K562 (cell line): ENCODE measurements around the gene PLA2G2E. TPM values are rescaled to one million over a fixed set of nuclear protein-coding genes. Genes with fewer than 3 reads are reported as not detected.

Source experiments
- ATAC-seq: fragments of 200-7000 bp; cut with Tn5 transposase; 3 replicates; pipeline ENCODE4 v1.9.1; 2020; ENCODE audit warnings: moderate library complexity
- BruUV-seq: library from RNA; stranded (reverse); fragments of 400-500 nt; replicated peaks from 2 replicates; lab custom pipeline; 2021; lab: Mats Ljungman, UMichigan
- CTCF ChIA-PET: fragments of 300-600 bp; formaldehyde crosslinking; extraction: SDS; loops from one replicate; lab custom pipeline; 2021; ENCODE audit warnings: low intra/inter-chr PET ratio; lab: Yijun Ruan, JAX
- POLR2A ChIA-PET: fragments of 300-600, 350-650 bp; sonication (Branson Sonifier 250); formaldehyde crosslinking; extraction: SDS; loops from one replicate; lab custom pipeline; 2021; ENCODE audit warnings: antibody characterized with exemption, inconsistent platforms; lab: Yijun Ruan, JAX
- DNase-seq, 4 experiments: peaks; one replicate each; pipeline versions ENCODE4 v3.0.0 to v3.0.0-alpha.2; 2011 to 2018; ENCODE audit warnings: low spot score in 3 of 4, mixed read lengths in 3 of 4; ENCODE audit errors: extremely low read depth in 1 of 4
- FAIRE-seq: peaks from 2 replicates; lab custom pipeline; 2011; peaks lifted over from hg19 to GRCh38; lab: Jason Lieb, UNC
- H2AFZ ChIP-seq: 2 replicates; pipeline ENCODE4 v1.6.0; 2011; ENCODE audit warnings: low read depth, low read length, control low read depth, inconsistent platforms
- H3K27ac ChIP-seq: fragments of 200-600 bp; 3 replicates; pipeline ENCODE4 v1.8.0; 2011; ENCODE audit warnings: low read depth, mild to moderate bottlenecking, control low read depth, inconsistent platforms, low read length, moderate library complexity, mixed read lengths; ENCODE audit errors: extremely low read depth
- H3K27me3 ChIP-seq, 2 experiments: fragments of 300-600 bp in 1 of 2; 2 replicates in 1 of 2; 3 replicates in 1 of 2; pipeline versions ENCODE4 v1.6.0 to v1.8.0; 2011; ENCODE audit warnings: inconsistent platforms in 2 of 2, low read length in 2 of 2, mild to moderate bottlenecking in 1 of 2, mixed read lengths in 1 of 2, moderate library complexity in 1 of 2; ENCODE audit not compliant: control insufficient read depth in 2 of 2, insufficient read depth in 2 of 2
- H3K36me3 ChIP-seq: fragments of 300-600 bp; 3 replicates; pipeline ENCODE4 v1.8.0; 2011; ENCODE audit warnings: mild to moderate bottlenecking, low read length, inconsistent platforms; ENCODE audit not compliant: control insufficient read depth, insufficient read depth
- H3K4me1 ChIP-seq, 2 experiments: fragments of 200-600 bp in 1 of 2; replicated peaks in 1 of 2; 2 replicates in 1 of 2; 3 replicates in 1 of 2; pipeline versions ENCODE4 v1.5.1 to v1.8.0; 2011; ENCODE audit warnings: inconsistent platforms in 2 of 2, low read length in 2 of 2, mild to moderate bottlenecking in 1 of 2, mixed read lengths in 1 of 2, moderate library complexity in 1 of 2; ENCODE audit not compliant: control insufficient read depth in 2 of 2, insufficient read depth in 2 of 2
- H3K4me2 ChIP-seq: 2 replicates; pipeline ENCODE4 v1.6.1; 2011; ENCODE audit warnings: low read length, control low read depth, inconsistent platforms, mixed read lengths; ENCODE audit not compliant: insufficient read depth
- H3K4me3 ChIP-seq: fragments of 200-600 bp; sonication (generic), shearing (Covaris generic); 2 replicates; pipeline ENCODE4 v1.5.1; 2016; ENCODE audit warnings: control low read depth, inconsistent platforms
- H3K79me2 ChIP-seq: fragments of 200-600 bp; 3 replicates; pipeline ENCODE4 v1.8.0; 2011; ENCODE audit warnings: low read length, inconsistent platforms; ENCODE audit not compliant: control insufficient read depth, insufficient read depth
- H3K9ac ChIP-seq, 2 experiments: 2 replicates each; pipeline versions ENCODE4 v1.6.0 to v1.6.1; 2011; ENCODE audit warnings: low read depth in 2 of 2, low read length in 2 of 2, control low read depth in 1 of 2, inconsistent platforms in 1 of 2, mild to moderate bottlenecking in 1 of 2, mixed read lengths in 1 of 2; ENCODE audit not compliant: insufficient read depth in 1 of 2
- H3K9me1 ChIP-seq: one replicate; pipeline ENCODE4 v1.6.0; 2011; ENCODE audit warnings: inconsistent platforms, mild to moderate bottlenecking, low read length, moderate library complexity; ENCODE audit not compliant: control insufficient read depth, insufficient read depth
- H3K9me3 ChIP-seq: replicated peaks from 2 replicates; pipeline ENCODE4 v1.5.1; 2011; ENCODE audit warnings: low read depth, low read length, inconsistent platforms; ENCODE audit not compliant: control insufficient read depth, insufficient read depth
- H4K20me1 ChIP-seq: replicated peaks from 2 replicates; pipeline ENCODE4 v1.6.1; 2011; ENCODE audit warnings: low read length, inconsistent platforms, mixed read lengths; ENCODE audit not compliant: control insufficient read depth, insufficient read depth
- CBFB ChIP-seq: sonication (generic); formaldehyde crosslinking; IDR thresholded peaks from 2 replicates; pipeline ENCODE4 v1.4.0; 2020; ENCODE audit warnings: mild to moderate bottlenecking, missing genetic modification reagents
- ESRRB ChIP-seq: fragments of 250-450 bp; sonication (Bioruptor Pico); IDR thresholded peaks from 2 replicates; pipeline ENCODE4 v1.5.0; 2020; ENCODE audit warnings: mild to moderate bottlenecking, moderate library complexity, borderline replicate concordance
- HMG20A ChIP-seq: fragments of 450-650 bp; formaldehyde crosslinking; conservative IDR thresholded peaks from 2 replicates; pipeline ENCODE4 v1.4.0; 2020; ENCODE audit warnings: mild to moderate bottlenecking, mixed read lengths
- TEAD2 ChIP-seq: fragments of 450-650 bp; IDR thresholded peaks from 2 replicates; pipeline ENCODE4 v1.6.1; 2016; ENCODE audit warnings: missing genetic modification characterization, control low read depth, missing compliant biosample characterization
- ZC3H11A ChIP-seq: IDR thresholded peaks from 2 replicates; pipeline ENCODE4 v1.6.1; 2012; ENCODE audit warnings: low read depth, low read length, improper control_type of control experiment
- WGBS: fragments of 100-300 bp; shearing (Covaris generic); methylation state at CpG from one replicate; pipeline ENCODE4 v1.1.6; 2016; ENCODE audit warnings: low coverage, mixed read lengths; ENCODE audit not compliant: insufficient coverage; ENCODE audit errors: missing lambda C conversion rate; 5-methylcytosine and 5-hydroxymethylcytosine counted together
- in situ Hi-C: fragments of 300-500 bp; cut with MboI; formaldehyde crosslinking; loops from 4 replicates; pipeline ENCODE4 v1.15.0; 2018; ENCODE audit warnings: inconsistent platforms, mixed read lengths
- intact Hi-C: fragments of 100-400 bp; cut with micrococcal nuclease; formaldehyde crosslinking; loops from 2 replicates; pipeline ENCODE4 v1.14.2; 2022
- polyA plus RNA-seq, 8 experiments: library from polyadenylated mRNA; depleted of rRNA in 4 of 8; stranded (reverse) in 5 of 8; unstranded in 3 of 8; fragments of >200 nt; fragmentation: Nextera tagmentation in 2 of 8; fragmentation: Illumina TruSeq in 1 of 8; extraction: Ambion mirVana in 2 of 8; extraction: Trizol in 1 of 8; gene quantifications; 2 replicates each; pipeline versions ENCODE4 v1.2.1 to v1.2.3, GENCODE V29; 2011 to 2014; ENCODE audit warnings: inconsistent platforms in 1 of 8, missing spikeins in 1 of 8
- total RNA-seq, 7 experiments: library from RNA; depleted of rRNA in 6 of 7; stranded (reverse); fragments of >200 nt in 6 of 7; fragmentation: Illumina TruSeq in 2 of 7; extraction: Trizol in 2 of 7; gene quantifications; 2 replicates each; pipeline versions ENCODE4 v1.2.1 to v1.2.3, GENCODE V29; 2011 to 2021; ENCODE audit warnings: low replicate concordance in 1 of 7
- TF ChIP-seq, protein P1 (sequence below): fragments of 250-450 bp; sonication (Bioruptor Pico); IDR thresholded peaks from 2 replicates; pipeline ENCODE4 v1.5.0; 2021

The PLA2G2E gene
- total and polyA plus RNA-seq, 9 of the 15 experiments (the other 6 are each of a cell fraction or from before 2014, with no cell fraction given), result not detected

DNA sequence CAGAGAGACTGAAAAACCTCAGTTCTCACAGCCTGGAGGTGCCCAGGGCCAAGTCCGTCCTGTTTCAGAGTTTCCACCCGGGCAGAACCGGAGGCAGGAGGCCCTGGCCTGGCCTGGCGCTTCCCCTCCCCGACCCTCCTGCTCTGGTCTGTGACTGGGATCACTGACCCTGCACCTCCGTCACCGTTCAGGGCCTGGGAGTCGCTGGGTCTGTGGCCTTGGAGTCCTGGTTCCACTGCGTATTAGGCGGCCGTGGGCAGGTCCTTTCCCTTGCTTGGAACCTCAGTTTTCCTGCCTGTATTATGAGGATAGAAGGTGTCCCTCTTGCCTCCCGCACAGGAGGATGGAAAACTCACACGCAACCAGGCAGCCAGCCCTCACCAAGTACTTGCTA lies 533 bp upstream of the PLA2G2E start:
- intact Hi-C loops, result no loop called here

DNA sequence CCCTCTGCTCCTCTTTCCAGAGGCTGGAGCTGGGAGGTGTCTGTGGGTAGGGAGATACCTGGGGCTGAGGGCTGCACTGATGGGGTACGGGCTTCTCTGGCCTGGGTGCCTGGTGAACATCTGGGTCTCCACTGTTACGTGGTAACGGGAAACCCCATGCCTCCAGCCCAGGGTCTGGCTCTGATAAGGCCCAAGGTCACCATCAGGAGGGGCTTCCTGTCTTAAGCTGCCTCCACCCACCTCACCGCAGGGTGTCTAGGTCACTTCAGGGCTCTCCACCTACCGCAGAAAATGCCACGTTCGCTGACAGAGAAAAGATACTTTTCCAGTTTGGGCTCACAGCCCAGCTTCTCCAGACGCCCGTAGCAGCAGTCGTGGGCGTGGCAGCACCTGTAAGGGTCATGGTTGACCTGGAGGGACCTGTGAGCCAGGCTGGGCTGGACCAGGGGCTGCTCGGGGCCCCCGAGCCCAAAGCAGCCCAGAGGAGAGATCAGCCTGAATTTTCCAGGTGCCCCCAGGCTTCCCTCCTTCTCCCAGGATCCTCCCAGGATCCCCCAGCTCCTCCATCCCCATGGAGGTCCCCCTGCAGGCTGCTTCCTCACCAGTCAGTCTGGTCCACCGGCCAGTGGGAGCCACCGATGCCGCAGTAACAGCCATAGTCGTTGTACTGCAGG lies 1.3 kb downstream of the PLA2G2E start:
- TF ChIP-seq CBFB (0 out of 2 replicates have a peak, but pooled peaks have one; percentile 39), HMG20A (no peak)
- TF ChIP-seq, all 486 proteins: peak for 1
- H3K27me3 ChIP-seq, result peaks cover 26 to 62% of the 10 kb centered on the region in 2 experiments; a peak in 4 of 5 replicates
- no peak overlapping the region for H3K4me2 ChIP-seq
- 1% methylated on average over 17 of the region's 17 CpGs for WGBS
- BruUV-seq, result no TSS peak
- H3K4me3 ChIP-seq, result no peak overlapping the region
- in situ Hi-C loops, result loop anchor here (25.0 kb wide), 1 partner anchor 1290 kb away; no protein-coding TSS in a partner anchor
- H4K20me1 ChIP-seq, result no peaks in the 10 kb centered on the region
- ATAC-seq (no peak; the same call in 2 of the 3 replicates), FAIRE-seq (no peak), DNase-seq (peak in 2 of 4 experiments; percentile 12 to 19)
- H2AFZ ChIP-seq, result no peak overlapping the region
- no peaks in the 10 kb centered on the region for H3K9me1 ChIP-seq
- POLR2A ChIA-PET, result interaction anchor here (1.1 to 1.3 kb wide), 2 partner anchors 12 to 44 kb away, joined by 3 to 4 read pairs; no protein-coding TSS in a partner anchor
- H3K9ac ChIP-seq, result 0 out of 4 replicates have a peak overlapping the region, but pooled peaks of 1 of the 2 experiments have one; percentile 13
- peaks cover 0 to 8% of the 10 kb centered on the region in 2 experiments; a peak in 2 of 5 replicates for H3K4me1 ChIP-seq
- no peaks in the 10 kb centered on the region for H3K36me3 ChIP-seq
- CTCF ChIA-PET, result no interaction called here
- no peak overlapping the region for H3K27ac ChIP-seq
- H3K9me3 ChIP-seq, result no peaks in the 10 kb centered on the region
- intact Hi-C loops, result no loop called here
- no peaks in the 10 kb centered on the region for H3K79me2 ChIP-seq

More for the DNA sequence above, 533 bp upstream of the PLA2G2E start:
- DNase-seq, result no peak
- in situ Hi-C loops, result loop anchor here (25.0 kb wide), 1 partner anchor 1288 kb away; no protein-coding TSS in a partner anchor
- no peak overlapping the region for H3K27ac ChIP-seq
- H3K79me2 ChIP-seq, result no peaks in the 10 kb centered on the region
- POLR2A ChIA-PET, result no interaction called here
- CTCF ChIA-PET, result no interaction called here
- H3K27me3 ChIP-seq, result peaks cover 34 to 63% of the 10 kb centered on the region in 2 experiments
- no peaks in the 10 kb centered on the region for H3K36me3 ChIP-seq
- BruUV-seq, result no TSS peak
- H3K4me2 ChIP-seq, result no peak overlapping the region
- no peaks in the 10 kb centered on the region for H3K9me1 ChIP-seq
- TF ChIP-seq ZC3H11A, result no peak
- TF ChIP-seq, protein P1, sequence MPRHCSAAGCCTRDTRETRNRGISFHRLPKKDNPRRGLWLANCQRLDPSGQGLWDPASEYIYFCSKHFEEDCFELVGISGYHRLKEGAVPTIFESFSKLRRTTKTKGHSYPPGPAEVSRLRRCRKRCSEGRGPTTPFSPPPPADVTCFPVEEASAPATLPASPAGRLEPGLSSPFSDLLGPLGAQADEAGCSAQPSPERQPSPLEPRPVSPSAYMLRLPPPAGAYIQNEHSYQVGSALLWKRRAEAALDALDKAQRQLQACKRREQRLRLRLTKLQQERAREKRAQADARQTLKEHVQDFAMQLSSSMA (CRISPR knock-in tag), result no peak
- TF ChIP-seq ESRRB, result no peak
- TF ChIP-seq TEAD2 (tag), result no peak
- H4K20me1 ChIP-seq, result no peaks in the 10 kb centered on the region
- no peak overlapping the region for H2AFZ ChIP-seq
- WGBS, result 1% methylated on average over 13 of the region's 13 CpGs
- no peak overlapping the region for H3K9ac ChIP-seq
- H3K4me3 ChIP-seq, result no peak overlapping the region
- H3K9me3 ChIP-seq, result no peaks in the 10 kb centered on the region
- peaks cover 0 to 8% of the 10 kb centered on the region in 2 experiments; a peak in 2 of 5 replicates for H3K4me1 ChIP-seq
- ATAC-seq, result no peak
- no peak for FAIRE-seq
